K562 (cell line): ENCODE data around the gene HOXC12. TPM values are rescaled to one million over a fixed set of nuclear protein-coding genes. Genes with fewer than 3 reads are reported as not detected.

Experiments used
- CBX1 ChIP-seq: sonication (generic); IDR thresholded peaks from 2 replicates; pipeline ENCODE4 v1.6.1; 2016; ENCODE audit warnings: antibody characterized with exemption, low read depth, mild to moderate bottlenecking
- DNMT1 ChIP-seq: fragments of 450-650 bp; IDR thresholded peaks from 2 replicates; pipeline ENCODE4 v1.6.1; 2016; ENCODE audit warnings: antibody characterized with exemption, mild to moderate bottlenecking
- ETS2 ChIP-seq: IDR thresholded peaks from 2 replicates; pipeline ENCODE4 v1.6.1; 2016; ENCODE audit warnings: borderline replicate concordance, missing genetic modification characterization, mild to moderate bottlenecking, moderate library complexity, missing compliant biosample characterization; ENCODE audit not compliant: poor library complexity, severe bottlenecking
- EZH2 ChIP-seq: IDR thresholded peaks from 2 replicates; pipeline ENCODE4 v1.6.1; 2012; ENCODE audit warnings: low read depth, mild to moderate bottlenecking, inconsistent platforms, low read length, borderline replicate concordance
- FOS ChIP-seq: IDR thresholded peaks from 3 replicates; pipeline ENCODE4 v1.6.1; 2011; ENCODE audit not compliant: insufficient read length; ENCODE audit errors: extremely low read depth
- FOXA3 ChIP-seq, 2 experiments: fragments of 450-650 bp in 1 of 2; sonication (generic) in 1 of 2; formaldehyde crosslinking; IDR thresholded peaks in 1 of 2; conservative IDR thresholded peaks in 1 of 2; 2 replicates each; pipeline versions ENCODE4 v1.4.0 to v1.8.0; 2020 to 2022; ENCODE audit warnings: mild to moderate bottlenecking in 2 of 2, missing genetic modification reagents in 1 of 2
- ILF3 ChIP-seq: fragments of 450-650 bp; IDR thresholded peaks from 2 replicates; pipeline ENCODE4 v1.6.1; 2018; ENCODE audit warnings: antibody characterized with exemption, mild to moderate bottlenecking, moderate library complexity, borderline replicate concordance
- MTF1 ChIP-seq: fragments of 250-450 bp; sonication (Bioruptor Pico); IDR thresholded peaks from 2 replicates; pipeline ENCODE4 v1.9.0; 2021; ENCODE audit warnings: moderate library complexity, mild to moderate bottlenecking, inconsistent platforms, borderline replicate concordance
- NRF1 ChIP-seq, 2 experiments: fragments of 450-650 bp; IDR thresholded peaks in 1 of 2; conservative IDR thresholded peaks in 1 of 2; 2 replicates each; pipeline ENCODE4 v1.6.1; 2014; ENCODE audit warnings: mild to moderate bottlenecking in 2 of 2
- PHF20 ChIP-seq: fragments of 450-650 bp; IDR thresholded peaks from 2 replicates; pipeline ENCODE4 v1.6.1; 2018; ENCODE audit not compliant: partially characterized antibody
- ZBTB17 ChIP-seq: fragments of 450-650 bp; formaldehyde crosslinking; IDR thresholded peaks from 2 replicates; pipeline ENCODE4 v1.4.0; 2020; ENCODE audit warnings: mild to moderate bottlenecking
- ZNF134 ChIP-seq: fragments of 250-450 bp; sonication (Bioruptor Pico); conservative IDR thresholded peaks from 2 replicates; pipeline ENCODE4 v1.4.0; 2020
- ZNF175 ChIP-seq: fragments of 200-800 bp; sonication (Bioruptor generic); IDR thresholded peaks from 2 replicates; pipeline ENCODE4 v1.6.1; 2016; ENCODE audit warnings: low read depth, mild to moderate bottlenecking, missing genetic modification characterization, missing compliant biosample characterization
- ZNF778 ChIP-seq: fragments of 450-650 bp; formaldehyde crosslinking; IDR thresholded peaks from 2 replicates; pipeline ENCODE4 v1.4.0; 2020; ENCODE audit warnings: mild to moderate bottlenecking, moderate library complexity
- polyA plus RNA-seq, 8 experiments: library from polyadenylated mRNA; depleted of rRNA in 4 of 8; stranded (reverse) in 5 of 8; unstranded in 3 of 8; fragments of >200 nt; fragmentation: Nextera tagmentation in 2 of 8; fragmentation: Illumina TruSeq in 1 of 8; extraction: Ambion mirVana in 2 of 8; extraction: Trizol in 1 of 8; gene quantifications; 2 replicates each; pipeline versions ENCODE4 v1.2.1 to v1.2.3, GENCODE V29; 2011 to 2014; ENCODE audit warnings: inconsistent platforms in 1 of 8, missing spikeins in 1 of 8
- total RNA-seq, 7 experiments: library from RNA; depleted of rRNA in 6 of 7; stranded (reverse); fragments of >200 nt in 6 of 7; fragmentation: Illumina TruSeq in 2 of 7; extraction: Trizol in 2 of 7; gene quantifications; 2 replicates each; pipeline versions ENCODE4 v1.2.1 to v1.2.3, GENCODE V29; 2011 to 2021; ENCODE audit warnings: low replicate concordance in 1 of 7
- TF ChIP-seq, protein P1 (sequence below), 2 experiments: fragments of 450-650 bp; IDR thresholded peaks; 2 replicates each; pipeline ENCODE4 v1.6.1; 2018; ENCODE audit warnings: mild to moderate bottlenecking in 2 of 2, low read depth in 1 of 2; ENCODE audit not compliant: partially characterized antibody in 2 of 2
- TF ChIP-seq, protein P2 (sequence below): sonication (generic); formaldehyde crosslinking; IDR thresholded peaks from 2 replicates; pipeline ENCODE4 v1.9.0; 2022; ENCODE audit warnings: mild to moderate bottlenecking, missing genetic modification reagents
- TF ChIP-seq, protein P3 (sequence below): IDR thresholded peaks from 2 replicates; pipeline ENCODE4 v1.6.1; 2014; ENCODE audit warnings: antibody characterized with exemption
- TF ChIP-seq, protein P4 (sequence below): IDR thresholded peaks from 3 replicates; pipeline ENCODE4 v1.6.1; 2011; ENCODE audit warnings: borderline replicate concordance, mild to moderate bottlenecking, moderate library complexity; ENCODE audit not compliant: insufficient read length; ENCODE audit errors: extremely low read depth

HOXC12 gene
- total and polyA plus RNA-seq, 9 of the 15 experiments (the other 6 are each of a cell fraction or from before 2014, with no cell fraction given), result 0.04 to 0.36 (median 0.11) TPM; not detected in 1

DNA sequence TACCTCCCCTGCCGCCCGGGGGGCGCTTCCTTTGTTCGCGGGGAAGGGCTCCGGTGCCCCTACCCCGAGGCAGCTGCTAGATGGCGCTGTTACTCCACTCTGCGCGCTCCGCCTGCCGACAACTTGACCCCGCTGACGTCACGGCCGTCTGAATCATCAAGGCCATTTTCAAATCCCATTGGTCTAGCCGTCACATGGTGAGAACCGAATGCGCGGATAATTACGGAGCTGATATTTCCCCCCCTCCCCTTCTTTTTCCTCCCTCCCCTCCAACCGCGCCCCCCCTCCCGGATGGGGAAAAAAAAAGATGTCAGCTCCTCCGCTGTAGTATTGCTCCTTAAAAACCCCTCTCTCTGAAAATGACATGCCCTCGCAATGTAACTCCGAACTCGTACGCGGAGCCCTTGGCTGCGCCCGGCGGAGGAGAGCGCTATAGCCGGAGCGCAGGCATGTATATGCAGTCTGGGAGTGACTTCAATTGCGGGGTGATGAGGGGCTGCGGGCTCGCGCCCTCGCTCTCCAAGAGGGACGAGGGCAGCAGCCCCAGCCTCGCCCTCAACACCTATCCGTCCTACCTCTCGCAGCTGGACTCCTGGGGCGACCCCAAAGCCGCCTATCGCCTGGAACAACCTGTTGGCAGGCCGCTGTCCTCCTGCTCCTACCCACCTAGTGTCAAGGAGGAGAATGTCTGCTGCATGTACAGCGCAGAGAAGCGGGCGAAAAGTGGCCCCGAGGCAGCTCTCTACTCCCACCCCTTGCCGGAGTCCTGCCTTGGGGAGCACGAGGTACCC lies 30.4 kb downstream of the HOXC12 start, which contains the start of gene HOXC10 (continued):
- TF ChIP-seq, protein P1, sequence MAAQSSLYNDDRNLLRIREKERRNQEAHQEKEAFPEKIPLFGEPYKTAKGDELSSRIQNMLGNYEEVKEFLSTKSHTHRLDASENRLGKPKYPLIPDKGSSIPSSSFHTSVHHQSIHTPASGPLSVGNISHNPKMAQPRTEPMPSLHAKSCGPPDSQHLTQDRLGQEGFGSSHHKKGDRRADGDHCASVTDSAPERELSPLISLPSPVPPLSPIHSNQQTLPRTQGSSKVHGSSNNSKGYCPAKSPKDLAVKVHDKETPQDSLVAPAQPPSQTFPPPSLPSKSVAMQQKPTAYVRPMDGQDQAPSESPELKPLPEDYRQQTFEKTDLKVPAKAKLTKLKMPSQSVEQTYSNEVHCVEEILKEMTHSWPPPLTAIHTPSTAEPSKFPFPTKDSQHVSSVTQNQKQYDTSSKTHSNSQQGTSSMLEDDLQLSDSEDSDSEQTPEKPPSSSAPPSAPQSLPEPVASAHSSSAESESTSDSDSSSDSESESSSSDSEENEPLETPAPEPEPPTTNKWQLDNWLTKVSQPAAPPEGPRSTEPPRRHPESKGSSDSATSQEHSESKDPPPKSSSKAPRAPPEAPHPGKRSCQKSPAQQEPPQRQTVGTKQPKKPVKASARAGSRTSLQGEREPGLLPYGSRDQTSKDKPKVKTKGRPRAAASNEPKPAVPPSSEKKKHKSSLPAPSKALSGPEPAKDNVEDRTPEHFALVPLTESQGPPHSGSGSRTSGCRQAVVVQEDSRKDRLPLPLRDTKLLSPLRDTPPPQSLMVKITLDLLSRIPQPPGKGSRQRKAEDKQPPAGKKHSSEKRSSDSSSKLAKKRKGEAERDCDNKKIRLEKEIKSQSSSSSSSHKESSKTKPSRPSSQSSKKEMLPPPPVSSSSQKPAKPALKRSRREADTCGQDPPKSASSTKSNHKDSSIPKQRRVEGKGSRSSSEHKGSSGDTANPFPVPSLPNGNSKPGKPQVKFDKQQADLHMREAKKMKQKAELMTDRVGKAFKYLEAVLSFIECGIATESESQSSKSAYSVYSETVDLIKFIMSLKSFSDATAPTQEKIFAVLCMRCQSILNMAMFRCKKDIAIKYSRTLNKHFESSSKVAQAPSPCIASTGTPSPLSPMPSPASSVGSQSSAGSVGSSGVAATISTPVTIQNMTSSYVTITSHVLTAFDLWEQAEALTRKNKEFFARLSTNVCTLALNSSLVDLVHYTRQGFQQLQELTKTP (IDR thresholded peaks at IDR 0.05; ENCODE audit: low read depth in 1 of 2, partially characterized antibody in 2 of 2), result no peak
- TF ChIP-seq NRF1 (conservative IDR thresholded peaks at IDR 0.05 in 1 of 2, IDR thresholded peaks at IDR 0.05 in 1 of 2) (no peak), FOXA3 (CRISPR knock-in tag; conservative IDR thresholded peaks at IDR 0.05 in 1 of 2, IDR thresholded peaks at IDR 0.05 in 1 of 2) (no peak), MTF1 (no peak), ETS2 (tag) (no peak), CBX1 (no peak), FOS (peak; percentile 37), ZNF134 (no peak), EZH2 (no peak), ZNF778 (CRISPR knock-in tag) (no peak), DNMT1 (no peak), ZNF175 (CRISPR knock-in tag) (no peak), PHF20 (no peak), ZBTB17 (CRISPR knock-in tag) (no peak), ILF3 (no peak)
- TF ChIP-seq, protein P2, sequence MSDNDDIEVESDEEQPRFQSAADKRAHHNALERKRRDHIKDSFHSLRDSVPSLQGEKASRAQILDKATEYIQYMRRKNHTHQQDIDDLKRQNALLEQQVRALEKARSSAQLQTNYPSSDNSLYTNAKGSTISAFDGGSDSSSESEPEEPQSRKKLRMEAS (CRISPR knock-in tag), result no peak
- TF ChIP-seq, protein P3, sequence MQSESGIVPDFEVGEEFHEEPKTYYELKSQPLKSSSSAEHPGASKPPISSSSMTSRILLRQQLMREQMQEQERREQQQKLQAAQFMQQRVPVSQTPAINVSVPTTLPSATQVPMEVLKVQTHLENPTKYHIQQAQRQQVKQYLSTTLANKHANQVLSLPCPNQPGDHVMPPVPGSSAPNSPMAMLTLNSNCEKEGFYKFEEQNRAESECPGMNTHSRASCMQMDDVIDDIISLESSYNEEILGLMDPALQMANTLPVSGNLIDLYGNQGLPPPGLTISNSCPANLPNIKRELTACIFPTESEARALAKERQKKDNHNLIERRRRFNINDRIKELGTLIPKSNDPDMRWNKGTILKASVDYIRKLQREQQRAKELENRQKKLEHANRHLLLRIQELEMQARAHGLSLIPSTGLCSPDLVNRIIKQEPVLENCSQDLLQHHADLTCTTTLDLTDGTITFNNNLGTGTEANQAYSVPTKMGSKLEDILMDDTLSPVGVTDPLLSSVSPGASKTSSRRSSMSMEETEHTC, result no peak
- TF ChIP-seq, protein P4, sequence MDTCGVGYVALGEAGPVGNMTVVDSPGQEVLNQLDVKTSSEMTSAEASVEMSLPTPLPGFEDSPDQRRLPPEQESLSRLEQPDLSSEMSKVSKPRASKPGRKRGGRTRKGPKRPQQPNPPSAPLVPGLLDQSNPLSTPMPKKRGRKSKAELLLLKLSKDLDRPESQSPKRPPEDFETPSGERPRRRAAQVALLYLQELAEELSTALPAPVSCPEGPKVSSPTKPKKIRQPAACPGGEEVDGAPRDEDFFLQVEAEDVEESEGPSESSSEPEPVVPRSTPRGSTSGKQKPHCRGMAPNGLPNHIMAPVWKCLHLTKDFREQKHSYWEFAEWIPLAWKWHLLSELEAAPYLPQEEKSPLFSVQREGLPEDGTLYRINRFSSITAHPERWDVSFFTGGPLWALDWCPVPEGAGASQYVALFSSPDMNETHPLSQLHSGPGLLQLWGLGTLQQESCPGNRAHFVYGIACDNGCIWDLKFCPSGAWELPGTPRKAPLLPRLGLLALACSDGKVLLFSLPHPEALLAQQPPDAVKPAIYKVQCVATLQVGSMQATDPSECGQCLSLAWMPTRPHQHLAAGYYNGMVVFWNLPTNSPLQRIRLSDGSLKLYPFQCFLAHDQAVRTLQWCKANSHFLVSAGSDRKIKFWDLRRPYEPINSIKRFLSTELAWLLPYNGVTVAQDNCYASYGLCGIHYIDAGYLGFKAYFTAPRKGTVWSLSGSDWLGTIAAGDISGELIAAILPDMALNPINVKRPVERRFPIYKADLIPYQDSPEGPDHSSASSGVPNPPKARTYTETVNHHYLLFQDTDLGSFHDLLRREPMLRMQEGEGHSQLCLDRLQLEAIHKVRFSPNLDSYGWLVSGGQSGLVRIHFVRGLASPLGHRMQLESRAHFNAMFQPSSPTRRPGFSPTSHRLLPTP, result no peak
